PC-3 (cell line): ENCODE measurements around the gene MPPED2. TPM values are rescaled to one million over a fixed set of nuclear protein-coding genes. Genes with fewer than 3 reads are reported as not detected.

Source experiments
- ATAC-seq: fragments of 200-7000 bp; cut with Tn5 transposase; 2 replicates; pipeline ENCODE4 v1.9.1; 2020; ENCODE audit warnings: mild to moderate bottlenecking, moderate library complexity
- BruUV-seq: library from RNA; stranded (reverse); fragments of 400-500 nt; replicated peaks from 2 replicates; lab custom pipeline; 2021; lab: Mats Ljungman, UMichigan
- CTCF ChIA-PET: fragments of 300-600 bp; sonication (Branson Sonifier 250); formaldehyde crosslinking; loops from one replicate; lab custom pipeline; 2022; ENCODE audit warnings: antibody characterized with exemption; lab: Charles Lee
- POLR2A ChIA-PET: fragments of 300-600 bp; sonication (Branson Sonifier 250); formaldehyde crosslinking; loops from one replicate; lab custom pipeline; 2022; ENCODE audit warnings: antibody characterized with exemption; ENCODE audit not compliant: unreplicated experiment; lab: Charles Lee
- DNase-seq: peaks from one replicate; pipeline ENCODE4 v3.0.0-alpha.2; 2015
- H2AFZ ChIP-seq: fragments of 300-600 bp; sonication (generic); 2 replicates; pipeline ENCODE4 v1.6.0; 2016; ENCODE audit warnings: antibody characterized with exemption, low read length
- H3F3A ChIP-seq: fragments of 300-600 bp; sonication (generic); one replicate; pipeline ENCODE4 v1.6.0; 2017; ENCODE audit warnings: antibody characterized with exemption, low read length, control low read depth, mild to moderate bottlenecking; ENCODE audit not compliant: unreplicated experiment
- H3K27ac ChIP-seq: fragments of 300-600 bp; sonication (generic); 2 replicates; pipeline ENCODE4 v1.5.1; 2016; ENCODE audit warnings: mild to moderate bottlenecking, low read length
- H3K27me3 ChIP-seq: fragments of 300-600 bp; sonication (generic); 2 replicates; pipeline ENCODE4 v1.6.1; 2016; ENCODE audit warnings: low read length, mixed read lengths
- H3K36me3 ChIP-seq: fragments of 300-600 bp; sonication (generic); 2 replicates; pipeline ENCODE4 v1.6.1; 2016; ENCODE audit warnings: low read depth, mixed run types, low read length, mixed read lengths
- H3K4me1 ChIP-seq: fragments of 300-600 bp; sonication (generic); 2 replicates; pipeline ENCODE4 v1.5.1; 2016; ENCODE audit warnings: low read length; ENCODE audit not compliant: insufficient read depth
- H3K4me2 ChIP-seq: fragments of 300-600 bp; sonication (generic); 2 replicates; pipeline ENCODE4 v1.6.0; 2016; ENCODE audit warnings: low read length
- H3K4me3 ChIP-seq: fragments of 300-600 bp; sonication (generic); 2 replicates; pipeline ENCODE4 v1.5.1; 2016; ENCODE audit warnings: mild to moderate bottlenecking, low read length, mixed read lengths
- H3K79me2 ChIP-seq: fragments of 300-600 bp; sonication (generic); 2 replicates; pipeline ENCODE4 v1.6.1; 2017; ENCODE audit warnings: low read length, mixed read lengths
- H3K9ac ChIP-seq: fragments of 300-600 bp; sonication (generic); 2 replicates; pipeline ENCODE4 v1.6.0; 2016; ENCODE audit warnings: mild to moderate bottlenecking, low read length
- H3K9me2 ChIP-seq: fragments of 300-600 bp; sonication (generic); replicated peaks from 2 replicates; pipeline ENCODE4 v1.6.1; 2016; ENCODE audit warnings: mixed run types, low read length, mixed read lengths
- H3K9me3 ChIP-seq: fragments of 300-600 bp; sonication (generic); 2 replicates; pipeline ENCODE4 v1.6.1; 2016; ENCODE audit warnings: low read length, mixed read lengths
- H4K20me1 ChIP-seq: fragments of 300-600 bp; sonication (generic); 2 replicates; pipeline ENCODE4 v1.6.1; 2016; ENCODE audit warnings: low read length, mixed read lengths
- CTCF ChIP-seq: fragments of 300-600 bp; sonication (generic); conservative IDR thresholded peaks from 2 replicates; pipeline ENCODE4 v1.5.1; 2017; ENCODE audit warnings: antibody characterized with exemption, low read depth, mild to moderate bottlenecking, low read length
- EZH2 ChIP-seq: fragments of 300-600 bp; sonication (generic); IDR thresholded peaks from one replicate; pipeline ENCODE4 v1.6.1; 2017; ENCODE audit warnings: antibody characterized with exemption, mild to moderate bottlenecking, low read length; ENCODE audit not compliant: unreplicated experiment
- EZH2phosphoT487 ChIP-seq: fragments of 300-600 bp; sonication (generic); IDR thresholded peaks from 2 replicates; pipeline ENCODE4 v1.6.1; 2018; ENCODE audit warnings: mild to moderate bottlenecking, antibody characterized with exemption, low read length, borderline replicate concordance
- intact Hi-C: fragments of 100-400 bp; cut with micrococcal nuclease; formaldehyde crosslinking; loops from 2 replicates; pipeline ENCODE4 v1.9.0; 2023
- total RNA-seq: library from RNA; depleted of rRNA; stranded (reverse); fragments of >200 nt; gene quantifications from 2 replicates; pipeline ENCODE4 v1.2.3, GENCODE V29; 2014

MPPED2 gene
- total RNA-seq, 1 experiment from 2014 or later, result not detected

DNA sequence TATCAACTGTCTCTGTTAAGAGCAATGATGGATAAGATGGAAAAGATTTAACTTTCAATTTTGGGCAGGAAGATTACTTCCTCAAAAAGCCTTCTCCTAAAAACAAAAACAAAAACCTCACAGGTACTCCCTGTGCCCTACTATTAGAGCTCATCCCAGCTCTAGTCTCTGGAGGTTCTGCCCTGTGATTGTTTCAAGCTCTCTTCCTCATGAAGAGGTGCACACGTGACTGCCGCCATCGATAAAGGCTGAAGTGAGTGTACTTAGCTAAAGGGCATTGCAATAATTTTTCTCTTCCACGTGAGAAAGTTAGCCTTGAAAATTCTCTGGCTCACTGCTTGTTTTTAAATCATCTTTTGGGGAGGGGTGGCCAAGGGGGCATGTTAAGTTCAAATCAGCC lies 36.6 kb downstream of the MPPED2 start:
- H3K4me3 ChIP-seq, result no peak overlapping the region
- BruUV-seq, result no TSS peak

GRCh38 chr11:30546334-30546733 lies 39.8 kb downstream of the MPPED2 start:
- Histone ChIP-seq H3K27me3 (no peaks in the 10 kb centered on the region), H3K9ac (no peak overlapping the region), H3K27ac (no peak overlapping the region), H3K79me2 (no peaks in the 10 kb centered on the region), H3K9me2 (no peaks in the 10 kb centered on the region), H3K36me3 (no peaks in the 10 kb centered on the region), H3K4me2 (no peak overlapping the region), H3K4me3 (no peak overlapping the region), H3K9me3 (no peaks in the 10 kb centered on the region), H4K20me1 (no peaks in the 10 kb centered on the region), H2AFZ (no peak overlapping the region), H3F3A (no peaks in the 10 kb centered on the region), H3K4me1 (no peaks in the 10 kb centered on the region)
- ChIA-PET CTCF (no interaction called here), POLR2A (no interaction called here)
- no TSS peak for BruUV-seq
- TF ChIP-seq CTCF (no peak), EZH2phosphoT487 (no peak), EZH2 (no peak)
- no peak for DNase-seq
- ATAC-seq, result no peak
- intact Hi-C loops, result no loop called here

More for the DNA sequence above, 36.6 kb downstream of the MPPED2 start:
- no peak for TF ChIP-seq EZH2phosphoT487
- TF ChIP-seq CTCF, result no peak
- TF ChIP-seq EZH2, result no peak
- no peaks in the 10 kb centered on the region for H4K20me1 ChIP-seq
- no peak overlapping the region for H2AFZ ChIP-seq
- H3K9ac ChIP-seq, result no peak overlapping the region
- ATAC-seq (no peak), DNase-seq (no peak)
- ChIA-PET CTCF (no interaction called here), POLR2A (no interaction called here)
- no peaks in the 10 kb centered on the region for H3K4me1 ChIP-seq
- no peaks in the 10 kb centered on the region for H3K9me2 ChIP-seq
- no peaks in the 10 kb centered on the region for H3K27me3 ChIP-seq
- H3K9me3 ChIP-seq, result no peaks in the 10 kb centered on the region
- intact Hi-C loops, result no loop called here
- no peak overlapping the region for H3K27ac ChIP-seq
- no peaks in the 10 kb centered on the region for H3K79me2 ChIP-seq
- no peaks in the 10 kb centered on the region for H3K36me3 ChIP-seq
- H3K4me2 ChIP-seq, result no peak overlapping the region
- no peaks in the 10 kb centered on the region for H3F3A ChIP-seq

- BruUV-seq, result no TSS peak
- no peaks in the 10 kb centered on the region for H3K79me2 ChIP-seq
- POLR2A ChIA-PET, result no interaction called here
These were observed 40.6 kb downstream of the MPPED2 start for GRCh38 chr11:30545507-30545906.

More at GRCh38 chr11:30545507-30545906, 40.6 kb downstream of the MPPED2 start:
- no peaks in the 10 kb centered on the region for H3K9me2 ChIP-seq
- no peak overlapping the region for H2AFZ ChIP-seq
- CTCF ChIA-PET, result no interaction called here
- no peak for ATAC-seq
- no peaks in the 10 kb centered on the region for H3K27me3 ChIP-seq
- DNase-seq, result no peak
- H3K27ac ChIP-seq, result no peak overlapping the region
- no peak overlapping the region for H3K4me3 ChIP-seq
- intact Hi-C loops, result no loop called here
- no peaks in the 10 kb centered on the region for H3K4me1 ChIP-seq
- no peaks in the 10 kb centered on the region for H4K20me1 ChIP-seq
- no peak overlapping the region for H3K9ac ChIP-seq
- no peak overlapping the region for H3K4me2 ChIP-seq
- no peaks in the 10 kb centered on the region for H3F3A ChIP-seq
- TF ChIP-seq EZH2 (no peak), CTCF (no peak), EZH2phosphoT487 (no peak)
- H3K36me3 ChIP-seq, result no peaks in the 10 kb centered on the region
- H3K9me3 ChIP-seq, result no peaks in the 10 kb centered on the region
